Measurements from ENCODE around the gene UBE4A.

- no peak for TF ChIP-seq CTCF (conservative IDR thresholded peaks at IDR 0.05; ENCODE audit: low read depth, low read length)
- TF ChIP-seq MXI1 (IDR thresholded peaks at IDR 0.05; ENCODE audit: borderline replicate concordance, low read depth, low read length): no peak
- TF ChIP-seq POLR2A (IDR thresholded peaks at IDR 0.05; ENCODE audit: low read depth, low read length): no peak
- TF ChIP-seq RFX5 (IDR thresholded peaks at IDR 0.05; ENCODE audit: low read depth, low read length): no peak
- no peak for TF ChIP-seq FOS (IDR thresholded peaks at IDR 0.05; ENCODE audit: low read depth, low read length)
- TF ChIP-seq SMC3 (IDR thresholded peaks at IDR 0.05; ENCODE audit: low read depth, low read length): no peak
- TF ChIP-seq MAZ (IDR thresholded peaks at IDR 0.05; ENCODE audit: borderline replicate concordance, low read depth, low read length): no peak
Measured at GRCh38 chr11:118434123-118434552, 74.7 kb downstream of the UBE4A start.
